GM21619 (cell line): ENCODE data around the gene C13orf42.
A peak's percentile ranks its signal among the peaks of the same experiment; 100 is the strongest.
"Not testable (repeated sequence)": the region's sequence is repeated elsewhere in the genome, so short reads cannot be mapped to it uniquely, and the experiment has no call there.

Experiments
- ATAC-seq: cut with Tn5 transposase; IDR thresholded peaks from one replicate; pipeline ENCODE4 v1.9.1; 2021; ENCODE audit not compliant: unreplicated experiment

C13orf42 gene

DNA sequence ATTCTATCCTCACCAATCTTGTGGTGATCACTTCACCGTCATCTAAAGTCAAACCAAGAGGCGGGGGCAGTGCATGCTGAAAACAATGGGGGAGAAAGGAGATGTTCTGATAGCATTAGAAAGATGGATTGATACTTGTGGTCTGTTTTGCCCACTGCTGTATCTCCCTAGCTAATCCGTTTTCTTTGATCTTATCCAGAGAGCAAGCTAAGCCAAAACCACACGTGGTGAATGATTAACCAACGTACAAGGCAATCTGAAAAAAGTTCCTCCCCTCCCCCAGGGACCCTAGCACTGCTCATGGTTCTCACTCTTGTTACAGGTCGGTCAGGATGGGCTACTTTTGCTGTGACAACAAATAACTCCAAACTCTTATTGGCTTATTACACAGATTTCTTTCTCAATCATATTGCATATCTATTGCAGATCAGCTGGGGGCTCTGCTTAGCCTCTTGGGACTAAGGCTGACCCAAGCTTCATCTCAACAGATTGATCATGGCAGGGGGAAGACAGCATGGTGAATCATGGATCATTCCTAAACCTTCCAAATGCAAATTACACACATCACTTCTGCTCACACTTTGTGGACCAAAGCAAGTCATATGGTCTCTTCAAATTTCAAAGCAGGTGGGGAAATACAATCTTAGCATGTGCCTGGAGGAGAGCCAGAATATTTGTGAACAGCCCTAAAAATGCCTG is 11.9 kb upstream of the C13orf42 start:
- ATAC-seq: no peak

DNA sequence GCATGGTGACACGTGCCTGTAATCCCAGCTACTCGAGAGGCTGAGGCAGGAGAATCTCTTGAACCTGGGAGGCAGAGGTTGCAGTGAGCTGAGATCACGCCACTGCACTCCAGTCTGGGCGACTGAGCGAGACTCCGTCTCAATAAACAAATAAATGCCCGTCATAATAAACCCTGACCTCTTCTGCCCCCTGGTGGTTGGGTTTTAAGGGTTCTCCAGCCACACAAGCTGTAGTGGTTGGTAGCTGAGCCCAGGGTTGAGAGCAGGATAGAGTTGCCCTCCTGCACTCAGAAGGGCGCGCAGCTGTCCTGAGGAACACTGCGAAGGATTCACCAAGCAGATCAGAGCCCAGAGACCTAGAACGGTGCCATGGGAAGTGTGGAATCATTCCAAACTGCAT is 9.8 kb upstream of the C13orf42 start:
- not testable (repeated sequence) for ATAC-seq

DNA sequence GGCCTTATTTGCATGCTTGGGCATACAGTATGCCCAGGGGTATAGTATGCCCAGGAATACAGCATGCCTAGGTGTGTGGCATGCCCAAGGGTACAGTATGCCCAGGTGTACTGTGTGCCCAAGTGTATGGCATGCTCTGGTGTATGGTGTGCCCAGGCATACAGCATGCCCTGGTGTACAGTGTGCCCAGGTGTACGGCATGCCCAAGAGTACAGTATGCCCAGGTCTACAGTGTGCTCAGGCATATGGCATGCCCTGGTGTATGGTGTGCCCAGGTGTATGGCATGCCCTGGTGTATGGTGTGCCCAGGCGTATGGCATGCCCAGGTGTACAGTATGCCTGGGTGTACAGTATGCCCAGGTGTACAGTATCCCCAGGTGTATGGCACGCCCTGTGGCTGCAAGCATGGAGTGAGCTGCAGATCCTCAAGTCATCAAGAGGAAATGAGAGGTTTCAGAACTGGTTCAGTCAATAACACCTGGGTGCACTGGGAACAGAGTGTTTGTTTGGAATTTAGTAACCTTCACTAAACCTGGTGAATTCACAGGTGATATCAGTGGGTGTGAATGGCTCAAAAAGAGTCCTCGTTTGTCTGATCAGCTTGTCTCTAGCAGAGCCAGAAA is 7.8 kb upstream of the C13orf42 start:
- ATAC-seq: no peak

DNA sequence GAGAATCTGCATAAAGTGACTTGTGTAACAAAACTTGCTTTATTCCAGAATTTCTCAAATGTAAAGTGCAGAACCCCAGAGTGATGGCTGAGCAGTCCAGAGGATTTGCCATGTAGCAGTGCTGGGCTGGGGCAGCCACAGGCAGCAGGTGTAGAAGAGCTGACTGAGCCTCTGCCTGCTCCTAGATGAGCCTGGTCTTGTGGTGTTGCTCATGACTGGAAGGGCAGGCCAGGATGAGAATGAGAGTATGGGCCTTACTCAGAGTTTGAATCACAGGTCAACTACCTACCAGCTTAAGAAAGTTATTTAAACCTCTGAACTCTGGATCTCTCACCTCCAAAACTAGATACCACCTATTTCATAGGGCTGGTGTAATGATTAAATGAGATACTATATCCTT is 2.9 kb upstream of the C13orf42 start:
- ATAC-seq: no peak

DNA sequence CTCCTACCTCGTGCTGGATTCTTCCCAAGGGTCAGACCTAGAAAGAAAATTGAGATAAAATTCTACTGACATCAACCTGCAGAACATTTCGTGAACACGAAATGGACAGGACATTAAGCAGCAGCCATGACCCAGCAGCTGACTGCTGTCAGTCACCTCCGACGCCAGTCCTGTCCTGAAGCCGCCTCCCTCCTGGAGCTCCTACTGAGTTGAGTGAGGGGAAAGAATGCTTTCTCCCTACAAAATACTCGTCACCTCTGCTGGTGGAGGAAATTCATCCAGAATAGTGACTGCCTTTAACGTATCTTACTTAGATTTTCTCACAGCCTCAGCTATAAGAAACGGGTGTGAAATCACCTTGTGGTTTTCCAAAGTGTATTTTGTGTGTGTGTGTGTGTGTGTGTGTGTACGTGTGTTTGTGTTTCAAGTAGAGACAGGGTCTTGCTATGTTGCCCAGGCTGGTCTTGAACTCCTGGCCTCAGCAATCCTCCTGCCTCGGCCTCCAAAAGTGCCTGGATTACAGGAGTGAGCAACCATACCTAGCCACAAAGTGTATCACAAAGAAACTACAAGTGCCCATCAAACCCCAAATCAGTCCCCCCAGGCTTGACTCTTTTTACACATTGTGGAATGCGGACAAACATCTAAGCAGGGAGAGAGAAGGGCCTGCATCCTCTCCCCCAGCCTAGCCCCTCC is 2.3 kb upstream of the C13orf42 start:
- no peak for ATAC-seq

DNA sequence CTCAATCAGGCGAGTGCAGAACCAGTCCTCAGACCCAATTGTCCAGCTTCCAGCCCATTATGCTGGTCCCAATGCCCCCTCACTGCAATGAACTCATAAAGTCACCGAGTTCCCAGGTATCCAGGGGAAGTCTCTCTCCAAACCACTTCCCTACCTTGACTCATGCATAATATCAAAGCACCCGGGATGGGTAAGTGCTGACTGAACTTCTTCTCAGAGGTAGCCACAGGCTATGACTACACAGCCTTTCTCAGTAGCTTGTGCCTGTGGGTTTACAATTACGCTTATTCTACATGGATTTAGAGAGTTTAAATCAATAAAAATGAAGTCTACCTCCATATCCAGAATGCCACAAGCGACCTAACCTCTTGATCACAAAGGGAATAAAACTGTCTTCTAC is 1.7 kb upstream of the C13orf42 start:
- ATAC-seq: no peak

DNA sequence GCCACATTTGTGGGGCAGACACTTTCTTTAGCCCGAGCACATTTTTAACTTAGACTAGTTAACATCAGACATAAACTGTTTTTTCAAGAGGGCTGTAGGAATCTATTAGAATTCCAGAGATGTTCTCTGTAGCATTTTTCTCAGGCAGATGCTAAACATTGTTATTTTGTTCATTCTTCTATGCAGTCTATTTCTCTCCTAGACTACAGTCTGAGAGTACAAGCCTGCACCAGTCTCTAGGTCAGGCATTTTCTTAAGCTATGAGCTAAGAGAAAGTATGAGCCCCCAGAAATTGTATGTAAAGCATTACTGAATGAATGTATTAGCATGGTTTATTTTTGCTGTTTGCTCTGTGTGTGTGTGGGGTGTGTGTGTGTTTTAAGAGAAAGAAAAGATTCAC is 923 bp upstream of the C13orf42 start:
- ATAC-seq: no peak

DNA sequence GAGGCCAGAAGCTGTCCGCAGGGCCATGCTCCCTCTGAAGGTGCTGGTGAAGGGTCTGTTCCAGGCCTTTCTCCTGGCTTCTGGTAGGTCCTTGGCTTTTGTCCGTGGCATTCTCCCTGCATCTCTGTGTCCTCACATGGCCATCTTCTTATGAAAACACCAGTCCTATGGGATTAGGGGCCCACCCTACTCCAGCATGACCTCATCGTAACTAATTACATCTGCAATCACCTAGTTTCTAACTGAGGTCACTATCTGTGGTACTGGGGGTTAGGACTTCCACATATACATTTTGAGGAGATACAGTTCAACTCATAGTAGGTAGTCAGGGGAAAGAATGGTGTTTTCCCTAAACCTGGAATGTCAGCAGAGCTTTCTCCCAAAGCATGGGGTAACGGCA is 3.1 kb downstream of the C13orf42 start:
- no peak for ATAC-seq

DNA sequence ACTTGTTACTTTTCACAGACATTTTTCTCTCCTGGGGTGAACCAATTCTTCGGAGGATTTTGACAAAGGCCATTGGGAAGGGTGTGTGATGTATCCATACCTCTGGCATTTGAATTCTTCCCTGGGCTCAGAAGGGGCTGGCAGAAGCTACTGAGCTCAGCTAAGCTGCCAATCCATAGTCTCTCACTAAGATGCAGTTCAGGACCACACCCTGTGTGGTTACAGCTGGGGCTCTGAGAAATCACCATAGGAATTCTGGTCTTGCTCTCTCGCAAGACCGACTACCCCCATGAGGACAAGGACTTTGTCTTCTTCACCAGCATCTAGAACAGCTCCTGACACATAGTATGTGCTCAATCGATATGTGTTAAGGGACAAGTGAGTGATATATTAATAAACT is 6.0 kb downstream of the C13orf42 start:
- ATAC-seq: no peak

DNA sequence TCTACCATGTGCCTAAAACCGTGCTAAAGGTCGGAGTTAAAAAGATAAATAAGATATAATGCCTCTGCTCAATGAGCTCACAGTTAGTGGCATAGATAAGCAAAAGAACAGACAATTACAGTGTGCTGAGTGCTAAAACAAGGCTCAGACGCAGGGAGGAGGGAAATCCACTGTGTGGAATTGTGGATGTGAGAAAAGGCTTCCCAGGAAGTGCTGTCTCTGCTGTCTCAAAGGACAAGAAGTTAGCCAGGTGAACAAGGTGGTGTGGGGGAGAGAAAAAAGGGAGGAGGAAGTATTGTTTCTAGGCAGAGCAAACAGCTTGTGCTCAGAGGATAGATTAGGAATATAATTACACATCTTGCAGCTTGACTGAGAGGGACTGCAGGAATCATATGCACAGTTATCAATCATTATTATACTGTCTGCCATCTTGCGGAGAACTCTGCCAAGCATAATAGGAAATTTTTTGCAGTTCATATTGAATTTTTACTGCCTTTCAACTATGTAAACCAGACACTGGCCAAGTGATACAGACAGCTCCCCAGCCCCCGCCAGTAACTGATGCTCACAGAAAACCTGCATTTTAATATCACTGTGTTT is 9.3 kb downstream of the C13orf42 start:
- no peak for ATAC-seq

DNA sequence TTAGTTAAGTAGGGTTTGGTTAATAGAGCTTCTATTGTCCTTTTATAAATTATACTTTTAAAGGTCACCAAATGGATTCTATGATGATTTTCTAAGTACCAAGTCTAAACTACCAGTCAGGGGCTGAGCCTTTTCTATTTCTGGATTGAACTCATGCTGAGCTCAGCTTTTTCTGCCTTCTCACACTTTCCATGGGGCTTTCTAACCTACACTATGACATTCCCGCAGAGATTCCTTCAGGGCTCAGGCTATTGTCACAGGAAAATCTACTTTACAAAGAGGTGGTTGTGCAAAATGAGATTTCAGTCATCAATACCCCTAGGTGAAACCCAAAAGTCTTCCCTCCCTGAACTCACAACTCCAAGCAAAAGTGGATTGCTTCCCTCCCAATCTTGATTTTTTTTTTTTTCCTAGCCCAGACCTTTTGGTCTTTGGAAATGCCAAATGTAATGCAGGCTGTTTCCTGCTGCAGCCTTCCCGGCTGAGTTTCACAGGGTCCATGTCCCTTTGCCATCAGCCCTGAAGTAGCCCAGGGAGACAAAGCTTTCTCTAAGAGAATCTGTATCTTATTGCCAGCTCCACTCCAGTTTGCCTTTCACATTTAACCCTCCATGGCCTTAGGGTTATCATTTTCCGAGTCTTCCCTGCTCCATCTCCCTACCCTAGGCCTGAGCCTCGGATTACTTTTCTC is 13.6 kb downstream of the C13orf42 start:
- ATAC-seq: no peak

DNA sequence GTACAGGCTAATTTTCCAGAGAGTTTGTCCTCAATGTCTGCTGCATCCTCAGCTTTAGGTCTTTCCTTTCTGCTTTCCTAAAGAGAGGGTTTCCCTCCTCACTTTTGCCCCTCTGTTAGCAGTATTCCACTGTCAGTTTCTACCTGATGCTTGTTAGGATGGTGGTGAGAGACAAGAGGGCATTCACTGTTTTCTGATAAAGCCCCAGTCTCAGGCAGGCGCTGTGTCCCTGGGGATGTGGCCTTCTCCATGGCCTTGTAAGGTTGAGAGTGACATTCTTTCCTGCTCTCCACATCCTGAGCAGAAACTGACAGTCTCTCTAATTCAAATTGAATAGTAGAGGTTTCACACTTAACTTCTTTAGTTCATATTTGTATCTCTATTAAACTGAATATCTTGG is 14.9 kb downstream of the C13orf42 start:
- no peak for ATAC-seq

DNA sequence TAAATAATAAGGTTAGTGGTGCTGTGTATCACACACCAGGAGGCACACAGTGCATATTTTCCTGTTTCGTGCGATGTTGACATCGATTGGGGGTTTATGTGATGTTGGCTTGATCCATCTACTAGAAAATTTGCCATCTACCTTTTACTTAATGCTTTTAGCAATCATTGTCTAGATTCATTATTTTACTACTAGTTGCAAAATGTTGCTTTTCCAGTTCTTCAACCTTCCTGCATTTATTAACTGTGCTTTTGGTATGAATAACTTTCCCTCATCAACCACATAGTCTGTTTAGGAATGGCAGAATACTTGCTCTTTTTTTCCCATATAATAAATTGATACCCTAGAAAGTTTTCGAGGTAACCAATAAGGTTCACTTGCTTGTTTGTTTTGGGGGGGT is 17.5 kb downstream of the C13orf42 start:
- no peak for ATAC-seq

DNA sequence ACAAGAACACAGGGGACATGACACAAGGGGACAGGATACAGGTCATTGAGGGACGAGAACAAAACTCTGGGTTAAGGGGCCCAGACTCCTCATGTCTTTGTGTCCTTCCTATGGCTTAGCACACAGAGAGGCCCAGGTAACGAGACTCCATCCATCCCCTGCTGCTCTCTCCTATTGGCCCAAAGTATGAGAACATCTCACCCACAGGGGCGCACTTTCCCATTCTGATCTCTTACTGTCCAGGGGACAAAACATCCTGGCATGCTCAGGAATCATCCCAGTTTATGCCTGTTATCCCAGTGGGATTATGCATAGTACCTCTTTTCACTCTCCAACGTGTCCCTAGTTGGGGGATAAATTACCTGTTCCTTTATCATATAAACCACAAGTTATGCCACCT is 19.2 kb downstream of the C13orf42 start:
- ATAC-seq: no peak

DNA sequence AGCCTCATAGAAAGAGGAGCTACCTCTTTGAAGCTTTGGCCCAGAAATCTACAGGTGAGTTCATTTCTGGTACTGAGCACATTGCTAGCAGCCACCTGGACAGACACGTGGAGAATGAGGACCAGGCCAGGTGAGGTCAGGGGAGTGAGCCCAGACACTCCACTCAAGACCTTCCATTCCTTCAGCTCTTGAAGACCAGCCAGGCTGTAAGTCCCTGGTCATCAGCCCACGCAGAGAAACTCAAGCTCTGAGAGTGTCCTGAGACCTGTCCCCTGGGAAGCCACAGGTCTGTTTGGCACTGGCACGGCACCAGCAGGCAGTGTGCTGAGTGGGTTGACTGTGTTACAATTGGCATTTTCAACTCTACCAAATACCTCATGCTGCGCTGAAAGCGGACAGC is 27.4 kb downstream of the C13orf42 start:
- ATAC-seq: no peak

DNA sequence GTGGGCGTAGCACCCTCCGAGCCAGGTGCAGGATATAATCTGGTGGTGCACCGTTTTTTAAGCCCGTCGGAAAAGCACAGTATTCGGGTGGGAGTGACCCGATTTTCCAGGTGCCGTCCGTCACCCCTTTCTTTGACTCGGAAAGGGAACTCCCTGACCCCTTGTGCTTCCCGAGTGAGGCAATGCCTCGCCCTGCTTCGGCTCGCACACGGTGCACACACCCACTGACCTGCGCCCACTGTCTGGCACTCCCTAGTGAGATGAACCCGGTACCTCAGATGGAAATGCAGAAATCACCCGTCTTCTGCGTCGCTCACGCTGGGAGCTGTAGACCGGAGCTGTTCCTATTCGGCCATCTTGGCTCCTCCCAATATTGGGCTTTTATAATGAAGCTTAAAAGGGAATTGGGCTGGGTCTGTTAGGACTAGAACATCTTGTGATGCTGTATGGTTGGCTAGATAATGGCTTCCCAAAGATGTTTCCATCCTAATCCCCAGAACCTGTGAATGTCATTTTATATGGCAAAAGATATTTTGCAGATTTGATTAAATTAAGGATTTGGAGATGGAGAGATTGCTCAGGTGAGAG is 30.5 kb downstream of the C13orf42 start:
- ATAC-seq: not testable (repeated sequence)

DNA sequence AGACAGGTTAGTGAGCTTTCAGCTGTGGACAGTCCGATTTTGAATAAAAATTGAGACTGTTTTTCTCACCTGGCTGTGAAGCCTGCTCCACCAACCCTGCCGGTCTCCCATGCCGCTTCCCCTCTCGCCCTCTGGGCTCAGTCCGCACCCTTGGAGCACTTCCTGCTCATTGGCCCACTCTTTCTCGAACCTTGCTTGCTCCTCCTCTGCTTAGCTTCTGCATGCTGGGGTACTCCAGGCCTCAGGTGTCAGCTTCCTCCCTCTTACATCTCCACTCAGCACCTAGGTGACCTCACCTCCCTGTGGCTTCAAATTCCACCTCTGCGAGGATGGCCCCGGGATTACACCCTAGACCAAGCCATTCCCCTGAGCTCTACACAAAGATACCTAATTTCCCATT is 39.6 kb downstream of the C13orf42 start:
- no peak for ATAC-seq

DNA sequence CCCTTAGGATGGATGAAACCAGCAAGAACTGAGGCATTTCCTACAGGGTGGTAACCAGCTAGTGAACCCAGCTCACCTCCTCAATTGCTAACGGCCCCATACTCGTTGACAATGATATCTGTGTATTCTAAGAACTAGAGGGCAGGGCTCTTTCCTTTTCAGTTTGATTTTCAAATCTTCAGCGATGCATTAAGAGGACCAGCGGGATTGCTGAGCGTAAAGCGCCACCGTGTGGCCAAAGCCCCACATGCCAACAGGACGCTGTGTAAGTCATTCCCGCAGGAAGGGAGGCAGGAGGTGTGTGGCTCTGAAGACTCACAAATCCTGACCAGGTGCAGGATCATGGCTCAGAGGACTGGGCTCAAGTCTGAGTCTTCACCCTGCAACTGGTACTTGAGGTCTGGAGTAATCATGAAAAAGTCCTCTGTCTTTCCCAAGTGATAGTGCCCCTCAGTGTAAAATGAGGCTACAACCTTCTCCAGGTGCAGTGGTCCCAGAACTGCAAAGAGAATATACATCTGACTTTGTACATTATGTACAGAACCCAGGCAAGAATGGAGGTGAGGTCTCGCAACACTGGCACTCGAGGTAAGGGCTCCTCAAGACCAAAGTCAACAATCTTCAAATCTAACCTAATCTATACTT is 40.9 kb downstream of the C13orf42 start:
- ATAC-seq: peak; percentile 79

DNA sequence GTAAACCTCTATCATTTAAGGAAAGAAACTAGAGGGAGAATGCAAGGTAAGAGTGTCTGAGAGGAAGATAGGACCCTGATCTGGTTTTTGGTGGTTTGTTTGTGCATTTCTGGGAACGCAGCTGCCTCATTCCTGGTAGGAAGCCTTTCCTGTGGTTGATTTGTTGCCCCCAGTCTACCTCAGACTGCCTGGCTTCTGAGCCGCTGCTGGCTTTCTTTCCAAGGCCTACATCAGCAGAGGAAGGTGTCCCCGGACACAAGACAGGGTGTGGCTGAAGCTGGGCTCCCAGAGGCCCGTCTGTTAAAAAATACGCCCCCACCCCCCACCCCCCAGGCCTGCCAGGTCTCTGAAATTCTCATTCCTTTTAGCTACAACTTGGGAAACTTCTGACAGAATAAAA is 42.6 kb downstream of the C13orf42 start:
- no peak for ATAC-seq

DNA sequence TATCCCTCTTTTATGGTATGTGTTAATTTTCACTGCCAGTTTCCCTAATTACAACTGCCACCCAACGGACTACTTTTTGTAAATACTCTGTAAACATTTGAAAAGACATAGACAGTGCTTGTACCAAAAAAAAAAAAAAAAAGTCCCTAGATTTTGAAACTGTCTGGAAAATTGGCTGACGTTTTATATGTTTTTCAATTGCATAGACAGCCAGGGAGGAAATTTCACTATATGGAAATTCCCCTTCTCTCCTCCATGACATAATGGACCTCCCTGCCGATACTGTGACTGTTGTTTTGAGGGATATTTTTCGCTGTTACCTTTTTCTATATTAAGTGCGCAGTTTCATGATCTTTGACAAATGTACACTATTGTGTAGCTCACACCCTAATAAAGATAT is 43.4 kb downstream of the C13orf42 start:
- no peak for ATAC-seq
